ENCODE data around the gene ELP5. TPM values are rescaled to one million over a fixed set of nuclear protein-coding genes. Genes with fewer than 3 reads are reported as not detected.

Gene ELP5
- total and polyA plus RNA-seq, 10 of the 15 experiments (the other 5 are each of a cell fraction or from before 2014, with no cell fraction given), result 41.1 to 109 (median 77.5) TPM

GRCh38 chr17:7233701-7234082, 18.3 kb upstream of the ELP5 start:
- Histone ChIP-seq H4K20me1 (ENCODE audit: control insufficient read depth, insufficient read depth) (no peaks in the 10 kb centered on the region), H3K4me3 (peak overlapping the region; percentile 84), H3K79me2 (ENCODE audit: control insufficient read depth, insufficient read depth, low read length) (peaks cover 52% of the 10 kb centered on the region), H3K9ac (ENCODE audit: control insufficient read depth, insufficient read depth, low read length) (peak overlapping the region; percentile 95), H2AFZ (ENCODE audit: control insufficient read depth, low read depth, low read length) (peak overlapping the region; percentile 74), H3K36me3 (ENCODE audit: control insufficient read depth in 2 of 2, insufficient read depth in 2 of 2, low read length in 1 of 2) (peaks cover 12 to 21% of the 10 kb centered on the region in 2 experiments), H3K27ac (ENCODE audit: control insufficient read depth, insufficient read depth) (peak overlapping the region; percentile 86), H3K27me3 (replicated peaks in 1 of 2; ENCODE audit: control insufficient read depth in 2 of 2, insufficient read depth in 2 of 2, low read length in 1 of 2) (no peaks in the 10 kb centered on the region), H3K4me1 (ENCODE audit: control insufficient read depth, insufficient read depth, low read length) (peaks cover 20% of the 10 kb centered on the region), H3K9me3 (replicated peaks; ENCODE audit: control insufficient read depth, insufficient read depth, low read length) (no peaks in the 10 kb centered on the region), H3K4me2 (ENCODE audit: control insufficient read depth, insufficient read depth) (peak overlapping the region; percentile 91)
- DNase-seq (ENCODE audit: low read depth, low spot score), result no peak
- ChIA-PET POLR2A (interaction anchor here (1.0 to 5.1 kb wide), 6 partner anchors 8 to 18 kb away, joined by 3 to 60 read pairs (median 7); partner anchors contain the start of genes ACADVL, DLG4 and GABARAP), CTCF (interaction anchor here (1.5 to 6.6 kb wide), 3 partner anchors 9 to 62 kb away, joined by 3 to 50 read pairs (median 4); partner anchors contain the start of genes ACADVL, DLG4 and GABARAP), SMC1A (ENCODE audit: uncharacterized antibody, unreplicated experiment) (interaction anchor here (1.0 to 2.1 kb wide), 3 partner anchors 9 to 16 kb away, joined by 3 to 13 read pairs (median 4); partner anchors contain the start of genes ACADVL, DLG4 and GABARAP), RAD21 (ENCODE audit: unreplicated experiment) (interaction anchor here (2.3 kb wide), 1 partner anchor 13 kb away, joined by 10 read pairs; no protein-coding TSS in a partner anchor)
- intact Hi-C loops (cut with micrococcal nuclease; ENCODE audit: unreplicated experiment) (no loop called here), in situ Hi-C loops (cut with MboI) (no loop called here)
- 0 out of 4 replicates have a peak, but pooled peaks of 1 of the 2 experiments have one; percentile 21 for TF ChIP-seq IKZF2 (IDR thresholded peaks at IDR 0.05)
- no peak for TF ChIP-seq FOS (IDR thresholded peaks at IDR 0.05; ENCODE audit: borderline replicate concordance, extremely low read depth, insufficient read length)
- no peak for FAIRE-seq
- under 1% methylated on average over 9 of the region's 9 CpGs for WGBS (ENCODE audit: insufficient coverage, insufficient replicate concordance, low lambda C conversion rate, missing lambda C conversion rate)
- peak; percentile 22; the same call in 2 of the 3 replicates for ATAC-seq
- no TSS peak for BruUV-seq (replicated peaks)

GRCh38 chr17:7234083-7234951, 17.7 kb upstream of the ELP5 start, which contains the start of gene DVL2:
Gene DVL2 (minus strand): TSS chr17:7234517. CDS start chr17:7234262, 255 bp downstream.
- WGBS (ENCODE audit: insufficient coverage, insufficient replicate concordance, low lambda C conversion rate, missing lambda C conversion rate), result under 1% methylated on average over 50 of the region's 72 CpGs
- ChIA-PET CTCF (interaction anchor here (1.6 to 6.6 kb wide), 2 partner anchors 14 to 62 kb away, joined by 4 to 50 read pairs; partner anchors contain the start of genes ACADVL and DLG4), RAD21 (ENCODE audit: unreplicated experiment) (interaction anchor here (1.4 to 2.3 kb wide), 3 partner anchors 13 to 189 kb away, joined by 3 to 10 read pairs (median 4); no protein-coding TSS in a partner anchor), SMC1A (ENCODE audit: uncharacterized antibody, unreplicated experiment) (interaction anchor here (1.0 to 2.1 kb wide), 4 partner anchors 9 to 15 kb away, joined by 3 to 13 read pairs (median 4); partner anchors contain the start of genes ACADVL, DLG4 and GABARAP), POLR2A (interaction anchor here (0.6 to 5.1 kb wide), 5 partner anchors 8 to 76 kb away, joined by 4 to 60 read pairs (median 7); partner anchors contain the start of genes ACADVL, DLG4 and GABARAP)
- H4K20me1 ChIP-seq (ENCODE audit: control insufficient read depth, insufficient read depth), result no peaks in the 10 kb centered on the region
- peaks cover 20% of the 10 kb centered on the region for H3K4me1 ChIP-seq (ENCODE audit: control insufficient read depth, insufficient read depth, low read length)
- H3K27ac ChIP-seq (ENCODE audit: control insufficient read depth, insufficient read depth), result peak within 1 kb of the TSS; percentile 86
- H2AFZ ChIP-seq (ENCODE audit: control insufficient read depth, low read depth, low read length), result peak within 1 kb of the TSS; percentile 74
- intact Hi-C loops (cut with micrococcal nuclease; ENCODE audit: unreplicated experiment) (no loop called here), in situ Hi-C loops (cut with MboI) (no loop called here)
- DNase-seq (ENCODE audit: low read depth, low spot score) (peak; percentile 79), FAIRE-seq (peak; percentile 98), ATAC-seq (peak; percentile 63)
- peak within 1 kb of the TSS; percentile 95 for H3K9ac ChIP-seq (ENCODE audit: control insufficient read depth, insufficient read depth, low read length)
- H3K27me3 ChIP-seq (replicated peaks in 1 of 2; ENCODE audit: control insufficient read depth in 2 of 2, insufficient read depth in 2 of 2, low read length in 1 of 2), result no peaks in the 10 kb centered on the region
- H3K4me2 ChIP-seq (ENCODE audit: control insufficient read depth, insufficient read depth), result peak within 1 kb of the TSS; percentile 91
- H3K4me3 ChIP-seq, result peak within 1 kb of the TSS; percentile 84
- H3K9me3 ChIP-seq (replicated peaks; ENCODE audit: control insufficient read depth, insufficient read depth, low read length), result no peaks in the 10 kb centered on the region
- H3K79me2 ChIP-seq (ENCODE audit: control insufficient read depth, insufficient read depth, low read length), result peaks cover 58% of the 10 kb centered on the region
- no TSS peak for BruUV-seq (replicated peaks)
- H3K36me3 ChIP-seq (ENCODE audit: control insufficient read depth in 2 of 2, insufficient read depth in 2 of 2, low read length in 1 of 2), result peaks cover 12 to 21% of the 10 kb centered on the region in 2 experiments
- TF ChIP-seq BMI1 (IDR thresholded peaks at IDR 0.05; ENCODE audit: borderline replicate concordance) (no peak), YY1 (IDR thresholded peaks at IDR 0.05; ENCODE audit: low read depth, low read length) (peak; percentile 85), RELA (IDR thresholded peaks at IDR 0.05; ENCODE audit: borderline replicate concordance, partially characterized antibody) (peak; percentile 99), HCFC1 (IDR thresholded peaks at IDR 0.05; ENCODE audit: low read length) (peak; percentile 66), ZNF207 (IDR thresholded peaks at IDR 0.05; ENCODE audit: borderline replicate concordance) (peak; percentile 69; the same call in 1 of the 2 replicates), RUNX3 (IDR thresholded peaks at IDR 0.05; ENCODE audit: low read length) (0 out of 2 replicates have a peak, but pooled peaks have one; percentile 32), NFYB (IDR thresholded peaks at IDR 0.05; ENCODE audit: insufficient read depth, low read depth, low read length) (peak; percentile 60; the same call in 1 of the 2 replicates), MLLT1 (IDR thresholded peaks at IDR 0.05) (no peak)
